ENCODE results near the gene MPRIP.
A peak's percentile ranks its signal among the peaks of the same experiment; 100 is the strongest.
"Not testable (repeated sequence)": the region's sequence is repeated elsewhere in the genome, so short reads cannot be mapped to it uniquely, and the experiment has no call there.

Gene MPRIP

GRCh38 chr17:17134051-17134956, 92.0 kb downstream of the MPRIP start:
- DNase-seq (ENCODE audit: low read depth, low spot score) = no peak
- H3K4me3 ChIP-seq (ENCODE audit: low read depth, low read length) = no peak overlapping the region
- TF ChIP-seq CTCF (IDR thresholded peaks at IDR 0.05; ENCODE audit: low read depth, low read length) = no peak
- in situ Hi-C loops (cut with HindIII; ENCODE audit: low sequenced_read_pairs) = no loop called here

GRCh38 chr17:17134957-17135333, 92.7 kb downstream of the MPRIP start:
- no peak for DNase-seq (ENCODE audit: low read depth, low spot score)
- in situ Hi-C loops (cut with HindIII; ENCODE audit: low sequenced_read_pairs) = no loop called here
- TF ChIP-seq CTCF (IDR thresholded peaks at IDR 0.05; ENCODE audit: low read depth, low read length) = no peak
- no peak overlapping the region for H3K4me3 ChIP-seq (ENCODE audit: low read depth, low read length)

GRCh38 chr17:17136221-17136620, 94.0 kb downstream of the MPRIP start:
- DNase-seq (ENCODE audit: low read depth, low spot score); in situ Hi-C loops (cut with HindIII; ENCODE audit: low sequenced_read_pairs); H3K4me3 ChIP-seq (ENCODE audit: low read depth, low read length): not testable (repeated sequence)

GRCh38 chr17:17137731-17138585, 95.7 kb downstream of the MPRIP start:
- TF ChIP-seq CTCF (IDR thresholded peaks at IDR 0.05; ENCODE audit: low read depth, low read length) = no peak
- DNase-seq (ENCODE audit: low read depth, low spot score) = no peak
- no peak overlapping the region for H3K4me3 ChIP-seq (ENCODE audit: low read depth, low read length)
- in situ Hi-C loops (cut with HindIII; ENCODE audit: low sequenced_read_pairs) = no loop called here

- no peak overlapping the region for H3K4me3 ChIP-seq (ENCODE audit: low read depth, low read length)
- DNase-seq (ENCODE audit: low read depth, low spot score) = no peak
- in situ Hi-C loops (cut with HindIII; ENCODE audit: low sequenced_read_pairs) = no loop called here
- no peak for TF ChIP-seq CTCF (IDR thresholded peaks at IDR 0.05; ENCODE audit: low read depth, low read length)
Measured at GRCh38 chr17:17139972-17140589, 97.8 kb downstream of the MPRIP start.

GRCh38 chr17:17140590-17140980, 98.3 kb downstream of the MPRIP start:
- H3K4me3 ChIP-seq (ENCODE audit: low read depth, low read length) = no peak overlapping the region
- peak; percentile 72 for DNase-seq (ENCODE audit: low read depth, low spot score)
- in situ Hi-C loops (cut with HindIII; ENCODE audit: low sequenced_read_pairs) = no loop called here
- peak; percentile 25 for TF ChIP-seq CTCF (IDR thresholded peaks at IDR 0.05; ENCODE audit: low read depth, low read length)

Data from astrocyte of the spinal cord (primary cell).